HG02642 (cell line): ENCODE measurements around the gene PPFIA2.

Source experiments
- ATAC-seq: cut with Tn5 transposase; IDR thresholded peaks from one replicate; pipeline ENCODE4 v1.9.1; 2021; ENCODE audit warnings: mild to moderate bottlenecking; ENCODE audit not compliant: unreplicated experiment, poor library complexity

Gene PPFIA2

GRCh38 chr12:81468206-81468605 lies 290.9 kb downstream of the PPFIA2 start:
- ATAC-seq = no peak

GRCh38 chr12:81465876-81466275 lies 293.3 kb downstream of the PPFIA2 start:
- ATAC-seq = no peak

GRCh38 chr12:81465191-81465590 lies 294.0 kb downstream of the PPFIA2 start:
- ATAC-seq = no peak

GRCh38 chr12:81461163-81461562 lies 298.0 kb downstream of the PPFIA2 start:
- no peak for ATAC-seq

GRCh38 chr12:81450920-81451739 lies 308.0 kb downstream of the PPFIA2 start:
- peak; percentile 75 for ATAC-seq

- no peak for ATAC-seq
Measured at GRCh38 chr12:81441629-81442028, 317.5 kb downstream of the PPFIA2 start.

GRCh38 chr12:81440001-81440400 lies 319.1 kb downstream of the PPFIA2 start:
- ATAC-seq = no peak

- no peak for ATAC-seq
Measured at GRCh38 chr12:81439344-81439743, 319.8 kb downstream of the PPFIA2 start.

GRCh38 chr12:81417056-81417455 lies 342.1 kb downstream of the PPFIA2 start:
- ATAC-seq = no peak

- no peak for ATAC-seq
Measured at GRCh38 chr12:81416571-81416970, 342.6 kb downstream of the PPFIA2 start.

- ATAC-seq = no peak
Measured at GRCh38 chr12:81414441-81414840, 344.7 kb downstream of the PPFIA2 start.

GRCh38 chr12:81412940-81413339 lies 346.2 kb downstream of the PPFIA2 start:
- ATAC-seq = no peak

GRCh38 chr12:81403348-81403747 lies 355.8 kb downstream of the PPFIA2 start:
- no peak for ATAC-seq

GRCh38 chr12:81401241-81401640 lies 357.9 kb downstream of the PPFIA2 start:
- no peak for ATAC-seq

- ATAC-seq = no peak
Measured at GRCh38 chr12:81400024-81400423, 359.1 kb downstream of the PPFIA2 start.

- no peak for ATAC-seq
Measured at GRCh38 chr12:81395431-81395830, 363.7 kb downstream of the PPFIA2 start.

GRCh38 chr12:81389550-81390099 lies 369.5 kb downstream of the PPFIA2 start:
- ATAC-seq = no peak

GRCh38 chr12:81386101-81386500 lies 373.0 kb downstream of the PPFIA2 start:
- ATAC-seq = no peak

GRCh38 chr12:81381951-81382350 lies 377.2 kb downstream of the PPFIA2 start:
- ATAC-seq = no peak

GRCh38 chr12:81378601-81379285 lies 380.4 kb downstream of the PPFIA2 start:
- no peak for ATAC-seq

GRCh38 chr12:81377771-81378170 lies 381.4 kb downstream of the PPFIA2 start:
- no peak for ATAC-seq
